NCI-H510A treated with DMSO at 0.1 percent for 48 hours (cell line): ENCODE measurements around the gene ZNF311.
"Not testable (repeated sequence)": the region's sequence is repeated elsewhere in the genome, so short reads cannot be mapped to it uniquely, and the experiment has no call there.

ENCODE experiments used
- DNase-seq: peaks from one replicate; lab custom pipeline; 2025; lab: John Stamatoyannopoulos, UW

ZNF311 gene

DNA sequence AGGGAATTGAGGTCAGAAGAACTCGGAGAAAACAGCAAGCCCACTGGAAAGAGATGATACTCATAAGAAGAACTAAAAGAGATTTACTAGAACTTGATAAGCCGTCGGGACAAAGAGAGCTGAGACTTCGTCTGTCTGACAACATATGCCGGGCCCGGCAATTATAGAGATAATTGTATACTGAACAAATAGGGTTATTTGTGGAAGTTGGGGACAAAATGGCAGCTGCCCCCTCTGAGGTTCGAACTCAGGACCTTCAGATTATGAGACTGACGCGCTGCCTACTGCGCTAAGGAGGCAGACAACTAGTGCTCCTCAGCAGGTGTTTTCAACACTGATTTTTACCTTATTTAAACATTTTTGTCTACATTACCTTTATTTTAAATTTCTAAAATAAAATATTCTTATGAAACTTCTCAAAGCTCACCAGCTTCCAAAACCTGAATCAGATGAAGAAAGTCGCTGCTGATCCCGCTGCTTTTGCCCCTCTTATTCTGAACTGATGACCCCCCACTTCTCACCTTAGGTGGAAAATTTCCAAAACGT is 52.0 kb downstream of the ZNF311 start:
- peak; percentile 70 for DNase-seq

DNA sequence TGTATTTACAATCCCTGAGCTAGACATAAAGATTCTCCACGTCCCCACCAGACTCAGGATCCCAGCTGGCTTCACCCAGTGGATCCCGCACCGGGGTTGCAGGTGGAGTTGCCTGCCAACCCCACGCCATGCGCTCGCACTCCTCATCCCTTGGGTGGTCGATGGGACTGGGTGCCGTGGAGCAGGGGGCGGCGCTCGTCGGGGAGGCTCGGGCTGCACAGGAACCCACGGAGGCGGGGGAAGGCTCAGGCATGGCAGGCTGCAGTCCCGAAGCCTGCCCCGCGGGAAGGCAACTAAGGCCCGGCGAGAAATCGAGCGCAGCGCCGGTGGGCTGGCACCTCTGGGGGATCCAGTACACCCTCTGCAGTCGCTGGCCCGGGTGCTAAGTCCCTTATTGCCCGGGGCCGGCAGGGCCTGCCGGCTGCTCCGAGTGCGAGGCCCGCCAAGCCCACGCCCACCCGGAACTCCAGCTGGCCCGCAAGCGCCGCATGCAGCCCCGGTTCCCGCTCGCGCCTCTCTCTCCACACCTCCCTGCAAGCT is 55.4 kb downstream of the ZNF311 start:
- not testable (repeated sequence) for DNase-seq

DNA sequence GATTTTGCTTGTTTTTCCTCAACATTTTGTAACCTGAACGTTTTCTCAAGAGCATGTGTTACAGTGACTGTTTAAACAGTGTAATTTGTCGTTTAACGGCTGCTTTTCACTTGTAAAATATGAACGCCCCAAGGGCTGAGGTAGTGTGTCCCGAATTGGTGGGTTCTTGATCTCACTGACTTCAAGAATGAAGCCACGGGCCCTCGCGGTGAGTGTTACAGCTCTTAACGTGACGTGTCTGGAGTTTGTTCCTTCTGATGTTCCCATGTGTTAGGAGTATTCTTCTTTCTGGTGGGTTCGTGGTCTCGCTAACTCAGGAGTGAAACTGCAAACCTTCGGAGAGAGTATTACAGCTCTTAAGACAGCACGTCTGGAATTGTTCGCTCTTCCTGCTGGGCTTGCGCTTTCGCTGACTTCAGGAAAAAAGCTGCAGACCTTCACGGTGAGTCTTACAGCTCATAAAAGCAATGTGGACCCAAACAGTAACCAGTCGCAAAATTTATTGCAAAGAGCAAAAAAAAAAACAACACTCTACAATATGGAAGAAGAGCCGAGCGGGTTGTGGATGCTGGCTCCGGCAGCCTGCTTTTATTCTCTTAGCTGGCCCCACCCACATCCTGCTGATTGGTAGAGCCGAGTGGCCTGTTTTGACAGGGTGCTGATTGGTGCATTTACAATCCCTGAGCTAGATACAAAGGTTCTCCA is 56.2 kb downstream of the ZNF311 start:
- no peak for DNase-seq

DNA sequence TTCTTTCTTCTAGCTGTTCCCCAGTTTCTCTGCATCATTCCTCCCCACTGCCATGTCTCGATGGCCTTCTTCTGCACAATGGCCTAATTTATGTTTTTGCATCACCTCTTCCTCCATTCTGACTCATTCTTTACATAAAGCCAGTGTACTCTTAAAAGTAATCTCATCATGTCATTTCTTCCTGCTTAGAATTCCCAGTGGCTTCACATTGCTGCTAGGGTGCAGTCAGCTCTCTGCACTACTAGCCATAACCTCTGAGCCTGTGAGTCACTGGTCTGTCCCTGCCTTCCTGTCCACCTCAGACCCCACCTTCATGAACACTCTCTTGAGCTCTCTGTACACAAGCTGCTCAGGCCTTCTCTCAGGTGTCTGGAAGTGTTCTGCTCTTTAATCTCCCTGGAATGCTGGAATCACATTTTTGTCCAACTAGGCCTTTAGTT is 57.3 kb downstream of the ZNF311 start:
- DNase-seq = no peak

DNA sequence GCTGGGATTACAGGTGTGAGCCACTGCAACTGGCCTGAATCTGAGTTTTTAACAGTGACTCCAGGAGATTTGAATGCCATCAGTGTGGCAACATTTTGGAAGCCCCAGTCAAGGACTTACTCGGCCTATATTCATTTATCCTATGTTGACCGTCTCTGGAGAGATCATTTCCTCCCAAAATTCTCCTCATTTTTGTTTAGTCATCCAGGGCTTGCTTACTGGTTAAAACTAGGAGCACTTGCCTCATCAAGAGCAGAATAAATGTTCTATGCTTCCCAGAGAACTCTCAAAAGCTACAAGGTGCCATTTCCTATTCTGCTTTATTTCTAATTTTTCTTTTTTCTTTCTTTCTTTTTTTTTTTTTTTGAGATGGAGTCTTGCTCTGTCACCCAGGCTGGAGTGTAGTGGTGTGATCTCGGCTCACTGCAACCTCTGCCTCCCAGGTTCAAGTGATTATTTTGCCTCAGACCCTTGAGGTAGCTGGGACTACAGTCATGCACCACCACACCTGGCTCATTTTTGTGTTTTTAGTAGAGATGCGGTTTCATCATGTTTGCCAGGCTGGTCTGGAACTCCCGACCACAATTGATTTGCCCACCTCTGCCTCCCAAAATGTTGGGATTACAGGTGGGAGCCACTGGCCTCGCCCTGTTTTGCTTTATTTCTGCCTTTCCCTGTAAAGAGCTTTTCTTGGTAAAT is 57.9 kb downstream of the ZNF311 start:
- no peak for DNase-seq

DNA sequence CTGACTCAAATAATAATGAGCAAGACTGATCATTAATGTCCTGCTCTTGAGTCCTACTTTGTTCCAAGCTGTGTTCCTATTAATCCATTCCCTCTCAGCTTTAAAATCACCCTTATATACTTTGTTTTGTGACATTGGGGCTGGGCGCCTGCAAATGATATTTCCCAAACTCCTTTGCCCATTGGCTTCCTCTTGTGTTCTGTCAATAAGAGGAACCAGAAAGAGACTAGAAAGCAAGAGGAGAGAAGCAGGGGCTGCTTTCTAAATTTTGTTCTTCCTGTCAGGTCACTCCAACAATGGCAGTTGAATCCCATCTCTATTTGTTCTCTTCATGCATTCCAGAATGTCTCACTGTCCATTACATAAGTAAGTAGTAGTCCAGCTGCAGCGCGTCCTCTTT is 59.8 kb downstream of the ZNF311 start:
- no peak for DNase-seq
